Loucy (cell line): ENCODE measurements around the gene RHOC.

Experiments used
- CTCF ChIP-seq: fragments of 200-600 bp; sonication (generic); conservative IDR thresholded peaks from 2 replicates; pipeline ENCODE4 v1.5.1; 2014; ENCODE audit warnings: mild to moderate bottlenecking, antibody characterized with exemption, low read length
- EZH2phosphoT487 ChIP-seq: fragments of 200-600 bp; IDR thresholded peaks from 2 replicates; pipeline ENCODE4 v1.6.1; 2018; ENCODE audit warnings: antibody characterized with exemption, mild to moderate bottlenecking, moderate library complexity, borderline replicate concordance

GRCh38 chr1:112735752-112736151 is 28.8 kb upstream of the RHOC start:
- no peak for TF ChIP-seq CTCF
- TF ChIP-seq EZH2phosphoT487, result no peak
